ENCODE results near the gene MYOF.

DNA sequence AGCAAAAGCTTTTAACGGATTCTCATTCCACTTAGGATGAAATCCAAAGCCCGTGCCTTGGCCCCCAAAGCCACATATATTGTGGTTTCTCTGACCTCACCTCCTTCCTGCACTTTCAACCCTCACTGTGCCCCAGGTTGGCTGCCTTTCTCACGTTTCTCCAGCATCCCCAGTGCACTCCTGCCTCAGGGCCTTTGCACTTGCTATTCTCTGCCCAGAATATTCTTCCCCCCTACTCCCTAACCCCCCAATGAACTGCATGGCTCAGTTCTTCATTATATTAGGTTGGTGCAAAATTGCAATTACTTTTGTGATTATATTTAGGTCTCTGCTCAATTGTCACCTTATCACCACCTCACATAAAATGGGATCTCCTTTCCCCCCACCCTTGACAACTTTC is 34.2 kb downstream of the MYOF start:
- no peak for TF ChIP-seq POLR2A (IDR thresholded peaks at IDR 0.05)
- TF ChIP-seq, protein P1, sequence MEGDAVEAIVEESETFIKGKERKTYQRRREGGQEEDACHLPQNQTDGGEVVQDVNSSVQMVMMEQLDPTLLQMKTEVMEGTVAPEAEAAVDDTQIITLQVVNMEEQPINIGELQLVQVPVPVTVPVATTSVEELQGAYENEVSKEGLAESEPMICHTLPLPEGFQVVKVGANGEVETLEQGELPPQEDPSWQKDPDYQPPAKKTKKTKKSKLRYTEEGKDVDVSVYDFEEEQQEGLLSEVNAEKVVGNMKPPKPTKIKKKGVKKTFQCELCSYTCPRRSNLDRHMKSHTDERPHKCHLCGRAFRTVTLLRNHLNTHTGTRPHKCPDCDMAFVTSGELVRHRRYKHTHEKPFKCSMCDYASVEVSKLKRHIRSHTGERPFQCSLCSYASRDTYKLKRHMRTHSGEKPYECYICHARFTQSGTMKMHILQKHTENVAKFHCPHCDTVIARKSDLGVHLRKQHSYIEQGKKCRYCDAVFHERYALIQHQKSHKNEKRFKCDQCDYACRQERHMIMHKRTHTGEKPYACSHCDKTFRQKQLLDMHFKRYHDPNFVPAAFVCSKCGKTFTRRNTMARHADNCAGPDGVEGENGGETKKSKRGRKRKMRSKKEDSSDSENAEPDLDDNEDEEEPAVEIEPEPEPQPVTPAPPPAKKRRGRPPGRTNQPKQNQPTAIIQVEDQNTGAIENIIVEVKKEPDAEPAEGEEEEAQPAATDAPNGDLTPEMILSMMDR (IDR thresholded peaks at IDR 0.05): no peak
